Measurements from ENCODE around the gene SLC25A53.

GRCh38 chrX:104085477-104085876 lies 71.3 kb downstream of the SLC25A53 start:
- TF ChIP-seq, protein P1, sequence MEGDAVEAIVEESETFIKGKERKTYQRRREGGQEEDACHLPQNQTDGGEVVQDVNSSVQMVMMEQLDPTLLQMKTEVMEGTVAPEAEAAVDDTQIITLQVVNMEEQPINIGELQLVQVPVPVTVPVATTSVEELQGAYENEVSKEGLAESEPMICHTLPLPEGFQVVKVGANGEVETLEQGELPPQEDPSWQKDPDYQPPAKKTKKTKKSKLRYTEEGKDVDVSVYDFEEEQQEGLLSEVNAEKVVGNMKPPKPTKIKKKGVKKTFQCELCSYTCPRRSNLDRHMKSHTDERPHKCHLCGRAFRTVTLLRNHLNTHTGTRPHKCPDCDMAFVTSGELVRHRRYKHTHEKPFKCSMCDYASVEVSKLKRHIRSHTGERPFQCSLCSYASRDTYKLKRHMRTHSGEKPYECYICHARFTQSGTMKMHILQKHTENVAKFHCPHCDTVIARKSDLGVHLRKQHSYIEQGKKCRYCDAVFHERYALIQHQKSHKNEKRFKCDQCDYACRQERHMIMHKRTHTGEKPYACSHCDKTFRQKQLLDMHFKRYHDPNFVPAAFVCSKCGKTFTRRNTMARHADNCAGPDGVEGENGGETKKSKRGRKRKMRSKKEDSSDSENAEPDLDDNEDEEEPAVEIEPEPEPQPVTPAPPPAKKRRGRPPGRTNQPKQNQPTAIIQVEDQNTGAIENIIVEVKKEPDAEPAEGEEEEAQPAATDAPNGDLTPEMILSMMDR (IDR thresholded peaks at IDR 0.05 in 4 of 5, conservative IDR thresholded peaks at IDR 0.05 in 1 of 5) = no peak
- TF ChIP-seq POLR2A (IDR thresholded peaks at IDR 0.05) = no peak

Data from gastrocnemius medialis (tissue), 4 donors.